GM18519 (cell line): Measurements from ENCODE around the gene CHST2.

Source experiments
- ATAC-seq: cut with Tn5 transposase; IDR thresholded peaks from one replicate; pipeline ENCODE4 v1.9.1; 2021; ENCODE audit warnings: mild to moderate bottlenecking, moderate library complexity; ENCODE audit not compliant: unreplicated experiment, low FRiP score

CHST2 gene

GRCh38 chr3:143128227-143128955, 8.8 kb downstream of the CHST2 start:
- no peak for ATAC-seq

DNA sequence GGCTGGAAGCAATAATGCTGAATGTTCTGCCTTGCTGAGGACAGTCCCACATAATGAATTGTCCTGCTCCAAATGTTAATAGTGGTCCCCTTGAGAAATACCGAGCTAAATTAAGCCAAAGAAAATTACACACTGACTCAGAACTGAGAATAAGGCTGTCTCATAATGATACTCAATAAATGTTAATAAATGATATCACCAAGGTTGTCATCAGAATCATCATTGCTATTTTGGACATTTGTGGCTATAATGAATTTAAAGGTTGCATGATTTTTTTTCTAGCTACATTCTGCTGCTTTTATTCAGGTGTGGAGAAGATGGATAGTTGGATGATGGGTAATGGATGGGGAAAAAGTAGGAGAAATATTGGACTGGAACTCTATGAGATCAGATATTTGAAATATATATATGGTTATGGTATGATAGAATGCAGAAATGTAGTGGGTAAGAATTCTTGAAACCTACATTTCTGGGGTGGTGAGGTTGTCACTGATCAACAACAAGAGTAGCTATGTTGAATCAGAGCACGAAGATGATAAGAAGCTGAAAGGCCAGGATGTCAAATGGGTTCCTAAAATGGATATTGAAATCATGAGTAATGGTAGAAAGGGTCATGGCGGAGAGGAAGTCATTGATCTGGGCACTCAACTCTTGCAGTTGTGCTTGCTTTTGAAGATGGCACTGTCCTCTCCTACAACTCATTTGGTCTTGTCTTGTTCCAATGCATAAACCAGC, 12.8 kb downstream of the CHST2 start:
- no peak for ATAC-seq

DNA sequence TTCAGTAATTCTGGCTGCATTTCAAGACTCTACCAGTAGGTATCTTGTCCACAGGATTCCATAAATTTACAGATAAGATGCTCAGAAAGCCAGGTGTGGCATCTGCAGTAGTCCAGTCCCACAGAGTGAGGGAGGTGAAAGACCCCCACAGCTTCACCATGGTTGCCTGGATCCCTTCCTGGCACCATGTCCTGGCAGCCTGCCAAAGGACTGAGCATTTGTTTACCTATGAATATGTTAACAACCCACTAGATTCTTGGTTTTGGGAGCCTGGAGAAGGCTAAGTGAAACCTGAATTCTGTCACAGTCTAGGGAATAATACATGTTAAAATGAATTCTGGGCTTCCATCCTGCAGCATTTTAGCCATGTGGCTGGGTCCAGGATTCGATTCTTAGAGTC, 14.9 kb downstream of the CHST2 start:
- ATAC-seq: no peak

GRCh38 chr3:143135150-143135549, 15.6 kb downstream of the CHST2 start:
- no peak for ATAC-seq

DNA sequence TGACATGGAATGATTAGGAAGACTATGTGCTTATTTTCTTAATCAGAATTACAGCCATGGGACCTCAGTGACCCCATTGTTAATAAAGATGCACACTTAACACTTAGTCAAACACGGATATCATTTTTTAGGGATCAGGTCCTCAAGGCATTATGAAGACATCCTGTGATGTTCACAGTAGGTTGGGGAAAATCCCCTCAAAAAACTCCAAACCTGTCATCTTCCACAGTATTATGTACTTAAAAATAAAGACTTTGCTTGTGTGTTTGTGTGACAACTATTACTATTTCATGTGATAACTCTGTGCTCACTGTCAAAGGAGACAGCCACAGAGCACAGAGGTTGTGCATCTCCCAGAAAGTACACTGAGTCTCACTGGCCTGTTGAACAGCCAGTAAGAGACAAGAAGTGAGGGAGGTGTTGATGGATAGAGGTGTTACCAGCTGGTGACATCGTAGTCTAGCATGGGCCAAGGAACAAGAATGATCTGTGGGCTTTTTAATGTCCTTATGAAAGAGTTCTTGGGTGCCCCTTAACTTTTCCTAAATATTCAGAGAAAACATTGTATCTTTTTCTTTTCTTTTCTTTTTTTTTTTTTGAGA, 18.0 kb downstream of the CHST2 start:
- ATAC-seq: no peak

- ATAC-seq: no peak
Measured at GRCh38 chr3:143138953-143139352, 19.4 kb downstream of the CHST2 start.

DNA sequence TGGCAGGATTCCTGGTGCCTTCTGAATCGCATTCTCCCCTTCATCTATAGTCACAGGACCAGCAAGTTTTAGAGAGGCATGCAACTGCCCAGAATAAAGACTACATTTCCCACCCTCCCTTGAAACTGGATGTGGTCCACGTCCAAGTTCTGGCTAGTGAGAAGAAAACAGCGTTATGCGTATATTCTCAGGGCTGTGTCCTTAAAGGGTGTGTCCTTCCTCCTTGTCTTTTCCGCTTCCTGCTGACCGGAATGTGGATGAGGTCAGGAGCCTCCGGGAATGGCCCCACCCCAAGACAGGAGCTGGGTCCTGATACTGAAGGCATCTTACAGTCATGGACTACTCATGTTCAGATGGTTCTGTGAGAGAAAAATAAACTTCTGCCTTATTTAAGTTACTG, 20.2 kb downstream of the CHST2 start:
- ATAC-seq: no peak

- no peak for ATAC-seq
Measured at GRCh38 chr3:143140550-143140949, 21.0 kb downstream of the CHST2 start.

DNA sequence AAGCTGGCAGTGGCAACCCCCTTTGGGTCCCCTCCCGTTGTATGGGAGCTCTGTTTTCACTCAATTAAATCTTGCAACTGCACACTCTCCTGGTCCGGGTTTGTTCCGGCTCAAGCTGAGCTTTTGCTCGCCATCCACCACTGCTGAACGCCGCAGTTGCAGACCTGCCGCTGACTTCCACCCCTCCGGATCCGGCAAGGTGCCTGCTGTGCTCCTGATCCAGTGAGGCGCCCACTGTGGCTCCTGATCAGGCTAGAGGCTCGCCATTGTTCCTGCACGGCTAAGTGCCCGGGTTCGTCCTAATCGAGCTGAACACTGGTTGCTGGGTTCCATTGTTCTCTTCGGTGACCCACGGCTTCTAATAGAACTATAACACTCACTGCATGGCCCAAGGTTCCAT, 22.8 kb downstream of the CHST2 start:
- ATAC-seq: no peak

- no peak for ATAC-seq
Measured at GRCh38 chr3:143145906-143146305, 26.3 kb downstream of the CHST2 start.

DNA sequence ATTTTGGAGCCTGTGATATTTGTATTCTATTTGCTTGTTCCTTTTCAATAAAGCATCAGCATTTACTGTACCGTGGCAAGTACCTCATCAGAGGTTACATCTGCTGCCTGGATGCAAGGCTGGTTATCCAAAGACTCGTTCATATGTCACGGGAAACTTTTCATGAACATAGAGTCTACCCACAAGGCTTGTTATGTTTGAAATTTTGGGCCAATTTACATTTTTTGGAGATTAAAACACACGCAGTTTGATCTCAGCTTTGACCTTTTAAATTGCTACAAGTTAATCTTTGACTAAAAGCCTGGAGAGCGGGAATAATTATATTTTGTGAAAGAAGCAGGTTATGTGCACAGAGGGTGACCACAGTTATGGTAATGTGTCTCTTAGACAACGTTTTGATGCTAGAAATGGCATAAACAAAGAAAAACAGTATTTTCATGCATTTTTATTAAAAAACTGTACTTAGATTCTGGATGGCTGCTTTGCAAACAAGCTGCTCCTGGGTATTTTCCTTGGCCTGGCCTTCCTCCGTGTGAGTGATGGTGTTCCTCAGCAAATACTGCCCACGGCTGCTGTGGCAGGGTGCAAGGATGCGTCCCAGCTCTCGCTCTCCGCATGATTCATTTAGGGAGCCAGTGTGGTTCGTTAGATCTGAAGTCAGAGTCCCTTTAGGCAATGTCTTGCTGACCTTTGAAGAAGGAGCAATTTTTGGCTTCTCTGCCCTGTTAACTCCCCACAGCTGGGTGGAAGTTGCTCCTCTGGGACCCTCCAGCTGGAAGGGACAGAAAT, 27.1 kb downstream of the CHST2 start:
- ATAC-seq: no peak

DNA sequence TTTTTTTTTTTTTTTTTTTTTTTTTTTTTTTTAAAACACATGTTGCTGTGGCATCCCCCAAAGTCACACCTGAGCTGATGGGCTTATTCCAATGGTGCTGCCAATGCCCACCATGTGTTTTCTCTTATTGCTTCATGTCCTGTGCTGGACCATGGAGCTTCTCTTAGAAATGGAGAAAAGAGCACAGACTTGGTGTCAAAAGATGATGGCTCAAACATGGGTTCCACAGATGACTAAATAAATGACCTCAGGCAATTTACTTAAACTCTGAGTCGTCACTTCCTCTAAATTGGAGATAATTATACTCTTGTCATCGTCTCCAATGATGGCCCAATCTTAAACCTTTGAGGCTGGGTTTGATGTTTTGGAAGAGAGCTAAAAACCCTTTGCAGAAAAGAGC, 28.1 kb downstream of the CHST2 start:
- no peak for ATAC-seq

GRCh38 chr3:143150071-143150470, 30.5 kb downstream of the CHST2 start:
- ATAC-seq: no peak

DNA sequence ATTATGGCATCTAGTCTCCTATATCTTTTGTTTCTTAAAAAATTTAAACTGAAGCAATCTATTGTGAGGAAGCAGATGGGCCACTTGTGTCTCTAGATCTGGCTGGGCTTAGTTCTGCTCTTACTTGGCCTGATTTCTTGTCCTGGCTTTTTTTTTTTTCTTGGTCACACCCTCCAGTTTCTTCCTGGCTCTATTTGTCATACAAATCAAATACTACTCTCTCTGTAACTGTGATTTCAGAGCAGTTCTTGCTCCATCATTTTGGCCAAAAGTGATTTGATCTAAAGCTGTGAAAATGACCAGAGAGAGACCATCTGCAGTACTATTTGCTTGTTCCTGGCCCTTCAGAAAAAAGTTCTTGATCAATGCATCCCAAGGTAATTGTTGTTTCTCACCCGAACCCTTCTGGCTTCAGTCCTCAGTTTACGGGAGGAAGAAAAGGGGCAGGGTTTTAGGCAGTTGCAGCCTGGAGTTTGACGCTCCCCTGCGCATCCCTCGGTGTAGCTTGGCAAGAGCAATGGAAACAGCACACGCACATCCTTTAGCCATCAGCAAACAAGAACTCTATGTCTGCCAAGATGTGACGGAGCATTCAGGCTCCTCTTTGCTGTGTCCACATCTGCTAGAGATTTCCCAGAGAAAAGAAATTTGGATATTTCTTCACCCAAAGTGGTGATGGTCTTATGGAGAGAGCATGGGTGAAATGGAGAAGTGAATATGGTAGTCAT, 31.6 kb downstream of the CHST2 start:
- no peak for ATAC-seq

DNA sequence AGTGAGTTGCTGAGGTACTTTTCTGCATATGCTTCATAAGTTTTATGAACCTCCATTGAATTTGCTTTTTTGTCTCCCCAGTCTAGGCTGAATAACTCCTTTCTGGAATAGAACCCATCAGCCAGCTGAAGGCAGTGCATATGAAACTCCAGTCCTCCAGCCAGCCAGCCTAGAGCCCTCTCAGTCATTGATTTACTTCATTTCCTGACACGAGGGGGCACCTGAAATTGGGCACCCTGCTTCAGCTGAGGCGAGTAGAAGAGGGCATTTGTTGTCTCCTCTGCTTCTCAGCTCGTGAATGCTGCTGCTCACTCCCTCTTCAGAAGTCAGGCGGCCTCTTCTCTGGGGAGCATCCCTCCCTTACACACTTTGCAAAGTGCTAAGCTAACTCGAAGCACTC, 32.5 kb downstream of the CHST2 start:
- ATAC-seq: no peak

- no peak for ATAC-seq
Measured at GRCh38 chr3:143155756-143156155, 36.2 kb downstream of the CHST2 start.

- ATAC-seq: peak; percentile 50
Measured at GRCh38 chr3:143158014-143158988, 38.7 kb downstream of the CHST2 start.

GRCh38 chr3:143160437-143160836, 40.9 kb downstream of the CHST2 start:
- no peak for ATAC-seq

DNA sequence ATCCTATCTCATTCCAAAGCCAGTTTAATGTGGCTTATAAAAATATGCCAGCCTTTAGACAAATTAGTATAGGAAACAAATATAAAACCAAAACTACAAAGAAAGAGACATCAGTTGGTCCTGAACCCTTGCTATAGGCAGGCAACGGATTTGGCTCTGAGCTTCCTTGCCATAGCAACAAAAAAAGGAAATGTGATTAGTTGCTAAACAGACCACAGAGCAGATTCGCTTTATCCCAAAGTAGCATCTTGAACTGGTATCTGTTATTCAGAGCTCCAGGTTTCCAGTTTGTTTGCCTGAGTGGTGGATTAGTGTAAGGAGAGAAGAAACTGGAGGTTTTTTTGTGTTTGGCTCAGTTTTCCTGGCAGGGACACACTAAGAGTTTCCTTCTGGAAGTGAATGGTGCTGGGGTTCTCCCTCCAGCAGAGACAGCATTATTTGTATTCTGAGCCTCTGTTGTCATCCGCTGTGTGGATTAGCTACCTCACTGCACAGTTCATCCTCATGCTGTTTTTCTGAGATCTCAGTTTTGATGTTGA, 44.1 kb downstream of the CHST2 start:
- ATAC-seq: no peak
